IMR-90 (cell line): ENCODE results near the gene OR56B4. TPM values are rescaled to one million over a fixed set of nuclear protein-coding genes. Genes with fewer than 3 reads are reported as not detected.
A peak's percentile ranks its signal among the peaks of the same experiment; 100 is the strongest.
"Not testable (repeated sequence)": the region's sequence is repeated elsewhere in the genome, so short reads cannot be mapped to it uniquely, and the experiment has no call there.

ENCODE experiments used
- ATAC-seq: fragments of 200-7000 bp; cut with Tn5 transposase; 2 replicates; pipeline ENCODE4 v1.9.1; 2020; ENCODE audit warnings: low read depth, mild to moderate bottlenecking, moderate library complexity
- BruUV-seq: library from RNA; stranded (reverse); fragments of 400-500 nt; replicated peaks from 2 replicates; lab custom pipeline; 2021; lab: Mats Ljungman, UMichigan
- CTCF ChIA-PET: fragments of 300-600 bp; formaldehyde crosslinking; extraction: SDS; loops from one replicate; lab custom pipeline; 2021; ENCODE audit warnings: antibody characterized with exemption; lab: Yijun Ruan, JAX
- POLR2A ChIA-PET: fragments of 300-600 bp; sonication (Branson Sonifier 250); formaldehyde crosslinking; loops from one replicate; lab custom pipeline; 2022; ENCODE audit warnings: antibody characterized with exemption; ENCODE audit not compliant: unreplicated experiment; lab: Charles Lee
- DNase-seq: peaks from one replicate; pipeline ENCODE4 v3.0.0; 2013
- H2AFZ ChIP-seq: replicated peaks from 2 replicates; pipeline ENCODE3; 2013; ENCODE audit warnings: low read length, mild to moderate bottlenecking; ENCODE audit not compliant: poor library complexity
- H2AK5ac ChIP-seq: 2 replicates; pipeline ENCODE4 v1.6.1; 2013; ENCODE audit warnings: low read depth, low read length, inconsistent platforms
- H2AK9ac ChIP-seq: replicated peaks from 2 replicates; pipeline ENCODE3; 2013; ENCODE audit warnings: mild to moderate bottlenecking, low read depth, low read length, moderate library complexity; ENCODE audit not compliant: poor library complexity
- H2BK120ac ChIP-seq: 2 replicates; pipeline ENCODE4 v1.6.1; 2013; ENCODE audit warnings: low read depth, low read length, inconsistent platforms
- H2BK15ac ChIP-seq: 3 replicates; pipeline ENCODE4 v1.6.1; 2013; ENCODE audit warnings: low read depth, low read length, inconsistent platforms
- H2BK20ac ChIP-seq: 2 replicates; pipeline ENCODE4 v1.6.1; 2013; ENCODE audit warnings: low read depth, mild to moderate bottlenecking, inconsistent platforms, low read length, moderate library complexity
- H2BK5ac ChIP-seq: 2 replicates; pipeline ENCODE4 v1.6.1; 2013; ENCODE audit warnings: mild to moderate bottlenecking, low read depth, low read length, inconsistent platforms; ENCODE audit not compliant: poor library complexity, severe bottlenecking
- H3K14ac ChIP-seq: replicated peaks from 2 replicates; pipeline ENCODE4 v1.6.1; 2013; ENCODE audit warnings: low read depth, low read length, inconsistent platforms
- H3K18ac ChIP-seq: 2 replicates; pipeline ENCODE4 v1.6.1; 2013; ENCODE audit warnings: low read depth, low read length, control low read depth
- H3K23ac ChIP-seq: 2 replicates; pipeline ENCODE4 v1.6.1; 2013; ENCODE audit warnings: low read depth, low read length, inconsistent platforms
- H3K27ac ChIP-seq: 2 replicates; pipeline ENCODE4 v1.5.1; 2013; ENCODE audit warnings: mild to moderate bottlenecking, control low read depth, low read length; ENCODE audit not compliant: insufficient read depth
- H3K27me3 ChIP-seq: 2 replicates; pipeline ENCODE4 v1.6.1; 2013; ENCODE audit warnings: low read length; ENCODE audit not compliant: control insufficient read depth, insufficient read depth
- H3K36me3 ChIP-seq: 2 replicates; pipeline ENCODE4 v1.6.1; 2013; ENCODE audit warnings: low read length, mixed read lengths; ENCODE audit not compliant: control insufficient read depth, insufficient read depth
- H3K4ac ChIP-seq: 2 replicates; pipeline ENCODE4 v1.6.1; 2013; ENCODE audit warnings: low read depth, low read length, inconsistent platforms
- H3K4me1 ChIP-seq: 2 replicates; pipeline ENCODE4 v1.6.1; 2013; ENCODE audit warnings: low read length, mixed read lengths; ENCODE audit not compliant: control insufficient read depth, insufficient read depth
- H3K4me2 ChIP-seq: 2 replicates; pipeline ENCODE4 v1.6.1; 2013; ENCODE audit warnings: low read depth, mild to moderate bottlenecking, control low read depth, low read length, moderate library complexity
- H3K4me3 ChIP-seq: 2 replicates; pipeline ENCODE4 v1.5.1; 2013; ENCODE audit warnings: low read depth, mild to moderate bottlenecking, control low read depth, low read length, moderate library complexity; ENCODE audit not compliant: insufficient read depth
- H3K56ac ChIP-seq: 2 replicates; pipeline ENCODE4 v1.6.1; 2013; ENCODE audit warnings: low read length, inconsistent platforms; ENCODE audit not compliant: insufficient read depth; ENCODE audit errors: extremely low read depth
- H3K79me1 ChIP-seq, 2 experiments: 2 replicates each; pipeline ENCODE4 v1.6.1; 2013; ENCODE audit warnings: low read length in 2 of 2, inconsistent platforms in 1 of 2, low read depth in 1 of 2
- H3K9ac ChIP-seq: 2 replicates; pipeline ENCODE4 v1.6.1; 2013; ENCODE audit warnings: low read depth, low read length, control low read depth
- H3K9me1 ChIP-seq: 2 replicates; pipeline ENCODE4 v1.6.1; 2013; ENCODE audit warnings: low read length, inconsistent platforms; ENCODE audit not compliant: insufficient read depth
- H3K9me3 ChIP-seq: 2 replicates; pipeline ENCODE4 v1.6.1; 2013; ENCODE audit warnings: low read length; ENCODE audit not compliant: control insufficient read depth, insufficient read depth
- H4K20me1 ChIP-seq: 2 replicates; pipeline ENCODE4 v1.6.1; 2013; ENCODE audit warnings: low read length, inconsistent platforms; ENCODE audit not compliant: insufficient read depth
- H4K5ac ChIP-seq: 2 replicates; pipeline ENCODE4 v1.6.1; 2013; ENCODE audit warnings: mild to moderate bottlenecking, low read depth, low read length, control low read depth
- H4K8ac ChIP-seq, 2 experiments: 2 replicates each; pipeline ENCODE4 v1.6.1; 2013; ENCODE audit warnings: low read depth in 2 of 2, low read length in 2 of 2, control low read depth in 1 of 2, inconsistent platforms in 1 of 2
- H4K91ac ChIP-seq: 2 replicates; pipeline ENCODE4 v1.6.1; 2013; ENCODE audit warnings: low read depth, low read length, inconsistent platforms; ENCODE audit not compliant: insufficient read depth
- MAFK ChIP-seq: IDR thresholded peaks from 2 replicates; pipeline ENCODE4 v1.6.1; 2012; ENCODE audit warnings: low read depth, low read length, improper control_type of control experiment
- WGBS, 2 experiments: methylation state at CpG; one replicate each; pipeline versions ENCODE4 v1.1.5 to v1.1.7; 2013; ENCODE audit warnings: missing lambda C conversion rate in 2 of 2; ENCODE audit not compliant: insufficient read length in 1 of 2; ENCODE audit errors: extremely low coverage in 2 of 2; 5-methylcytosine and 5-hydroxymethylcytosine counted together
- dilution Hi-C: fragments of 300-500 bp; cut with HindIII; formaldehyde crosslinking; loops from one replicate; pipeline ENCODE4 v1.14.3; 2018; ENCODE audit warnings: low sequenced_read_pairs; ENCODE audit not compliant: unreplicated experiment
- in situ Hi-C: fragments of 300-500 bp; cut with MboI; formaldehyde crosslinking; loops from 3 replicates; pipeline ENCODE4 v1.14.3; 2019; ENCODE audit warnings: low sequenced_read_pairs, inconsistent platforms, mixed read lengths
- intact Hi-C: fragments of 100-400 bp; cut with micrococcal nuclease; formaldehyde crosslinking; loops from 2 replicates; pipeline ENCODE4 v1.10.0; 2022
- polyA plus RNA-seq, 3 experiments: library from polyadenylated mRNA; depleted of rRNA; stranded (reverse); fragments of >200 nt; gene quantifications; 2 replicates each; pipeline ENCODE4 v1.2.3, GENCODE V29; 2012; ENCODE audit warnings: low replicate concordance in 1 of 3
- total RNA-seq: library from RNA; depleted of rRNA; stranded (reverse); fragments of >200 nt; gene quantifications from 2 replicates; pipeline ENCODE4 v1.2.3, GENCODE V29; 2012
- TF ChIP-seq, protein P1 (sequence below): conservative IDR thresholded peaks from 2 replicates; pipeline ENCODE4 v1.5.1; 2012; ENCODE audit warnings: mild to moderate bottlenecking, low read depth, low read length, improper control_type of control experiment

Gene OR56B4
- total and polyA plus RNA-seq, 2 of the 4 experiments (the other 2 are of a cell fraction), result not detected

DNA sequence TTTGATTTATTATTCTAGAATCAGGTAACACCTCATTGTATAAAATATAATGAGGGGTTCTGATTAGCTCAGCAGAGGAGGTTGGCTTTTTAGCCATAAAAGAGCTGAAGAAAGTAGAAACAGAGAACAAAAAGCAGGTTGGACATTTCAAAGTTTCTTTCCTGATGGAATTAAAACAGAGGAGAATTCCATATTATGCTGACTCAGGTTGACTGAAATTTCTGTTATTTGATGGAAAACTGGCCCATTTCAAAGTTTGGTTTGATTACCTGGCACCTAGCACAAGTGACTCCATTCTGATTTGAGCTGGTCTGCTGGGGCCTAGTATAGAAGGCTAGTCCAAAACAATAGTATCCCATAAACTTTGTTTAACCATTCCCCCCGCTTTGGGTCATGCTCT, 24.9 kb downstream of the OR56B4 start:
- H4K20me1 ChIP-seq, result no peaks in the 10 kb centered on the region
- no peaks in the 10 kb centered on the region for H3K79me1 ChIP-seq
- dilution Hi-C loops, result no loop called here
- no peaks in the 10 kb centered on the region for H3K36me3 ChIP-seq
- H3K27ac ChIP-seq, result no peak overlapping the region
- no peak overlapping the region for H3K56ac ChIP-seq
- in situ Hi-C loops, result no loop called here
- H3K23ac ChIP-seq, result no peak overlapping the region
- intact Hi-C loops, result no loop called here
- no peak overlapping the region for H4K8ac ChIP-seq
- no peak overlapping the region for H4K5ac ChIP-seq
- H3K9me1 ChIP-seq, result no peaks in the 10 kb centered on the region
- H3K4ac ChIP-seq, result no peak overlapping the region
- no peak for DNase-seq
- no peaks in the 10 kb centered on the region for H3K27me3 ChIP-seq
- no peak overlapping the region for H2BK120ac ChIP-seq
- ChIA-PET POLR2A (no interaction called here), CTCF (no interaction called here)
- no peak overlapping the region for H2BK20ac ChIP-seq
- H2AK9ac ChIP-seq, result no peak overlapping the region
- no peak overlapping the region for H3K9ac ChIP-seq
- peak; percentile 88 for TF ChIP-seq MAFK
- TF ChIP-seq, protein P1, sequence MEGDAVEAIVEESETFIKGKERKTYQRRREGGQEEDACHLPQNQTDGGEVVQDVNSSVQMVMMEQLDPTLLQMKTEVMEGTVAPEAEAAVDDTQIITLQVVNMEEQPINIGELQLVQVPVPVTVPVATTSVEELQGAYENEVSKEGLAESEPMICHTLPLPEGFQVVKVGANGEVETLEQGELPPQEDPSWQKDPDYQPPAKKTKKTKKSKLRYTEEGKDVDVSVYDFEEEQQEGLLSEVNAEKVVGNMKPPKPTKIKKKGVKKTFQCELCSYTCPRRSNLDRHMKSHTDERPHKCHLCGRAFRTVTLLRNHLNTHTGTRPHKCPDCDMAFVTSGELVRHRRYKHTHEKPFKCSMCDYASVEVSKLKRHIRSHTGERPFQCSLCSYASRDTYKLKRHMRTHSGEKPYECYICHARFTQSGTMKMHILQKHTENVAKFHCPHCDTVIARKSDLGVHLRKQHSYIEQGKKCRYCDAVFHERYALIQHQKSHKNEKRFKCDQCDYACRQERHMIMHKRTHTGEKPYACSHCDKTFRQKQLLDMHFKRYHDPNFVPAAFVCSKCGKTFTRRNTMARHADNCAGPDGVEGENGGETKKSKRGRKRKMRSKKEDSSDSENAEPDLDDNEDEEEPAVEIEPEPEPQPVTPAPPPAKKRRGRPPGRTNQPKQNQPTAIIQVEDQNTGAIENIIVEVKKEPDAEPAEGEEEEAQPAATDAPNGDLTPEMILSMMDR, result no peak
- BruUV-seq, result no TSS peak
- H2AK5ac ChIP-seq, result no peak overlapping the region
- H4K91ac ChIP-seq, result no peak overlapping the region
- H2BK15ac ChIP-seq, result no peak overlapping the region
- no peaks in the 10 kb centered on the region for H3K4me1 ChIP-seq
- no peak overlapping the region for H3K4me3 ChIP-seq
- H3K4me2 ChIP-seq, result no peak overlapping the region
- no peaks in the 10 kb centered on the region; the same call in 1 of the 2 replicates for H3K9me3 ChIP-seq
- WGBS, 2 experiments, result no CpG with 5 or more reads among the region's 1 CpG
- no peak overlapping the region for H2AFZ ChIP-seq
- H3K14ac ChIP-seq, result no peak overlapping the region
- ATAC-seq, result no peak
- no peak overlapping the region for H3K18ac ChIP-seq
- H2BK5ac ChIP-seq, result no peak overlapping the region

DNA sequence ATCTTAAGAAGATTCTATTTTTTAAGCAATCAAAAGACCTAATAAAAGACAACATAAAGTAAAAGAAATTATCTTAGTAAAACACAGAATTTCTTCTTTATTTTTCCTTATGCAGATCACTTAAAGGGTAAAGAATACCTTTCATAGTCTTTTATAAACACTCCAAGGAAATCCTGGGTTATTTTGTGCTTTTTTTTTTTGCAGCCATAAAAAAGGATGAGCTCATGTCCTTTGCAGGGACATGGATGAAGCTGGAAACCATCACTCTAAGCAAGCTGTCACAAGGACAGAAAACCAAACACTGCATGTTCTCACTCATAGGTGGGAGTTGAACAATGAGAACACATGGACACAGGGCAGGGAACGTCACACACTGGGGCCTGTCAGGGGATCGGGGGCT, 28.5 kb downstream of the OR56B4 start:
- H3K18ac ChIP-seq, intact Hi-C loops, H4K91ac ChIP-seq, H4K8ac ChIP-seq, BruUV-seq, POLR2A ChIA-PET, H3K4ac ChIP-seq, in situ Hi-C loops, H3K36me3 ChIP-seq, dilution Hi-C loops, H3K4me2 ChIP-seq, H2BK5ac ChIP-seq, H3K27me3 ChIP-seq, ATAC-seq, H3K9me1 ChIP-seq, H3K79me1 ChIP-seq, H2AK9ac ChIP-seq, H4K20me1 ChIP-seq, H3K4me1 ChIP-seq, H2BK120ac ChIP-seq, H3K4me3 ChIP-seq, DNase-seq, H2BK15ac ChIP-seq, H2AK5ac ChIP-seq, H4K5ac ChIP-seq, H3K9me3 ChIP-seq, H3K23ac ChIP-seq, H3K56ac ChIP-seq, H2AFZ ChIP-seq, H3K14ac ChIP-seq, CTCF ChIA-PET, H3K27ac ChIP-seq, H2BK20ac ChIP-seq, H3K9ac ChIP-seq: not testable (repeated sequence)
- WGBS, 2 experiments, result no CpG with 5 or more reads among the region's 2 CpGs
